ENCODE measurements around the gene ADAMTSL5. TPM values are rescaled to one million over a fixed set of nuclear protein-coding genes. Genes with fewer than 3 reads are reported as not detected.

ADAMTSL5 gene
- total RNA-seq, 1 experiment from 2014 or later: 20.6 TPM

GRCh38 chr19:1490311-1491113 lies 22.3 kb downstream of the ADAMTSL5 start, which contains the start of gene PCSK4:
TSS of gene PCSK4 (minus strand) at chr19:1490350. CDS start at chr19:1490346, 4 bp downstream.
- Histone ChIP-seq H3K9me3 (ENCODE audit: control insufficient read depth, insufficient read depth, low read depth, low read length) (no peaks in the 10 kb centered on the region), H3K4me3 (ENCODE audit: low read depth in 2 of 2, low read length in 2 of 2) (peak within 1 kb of the TSS; percentile 55 to 65), H3K36me3 (ENCODE audit: control insufficient read depth, insufficient read depth, low read length) (no peaks in the 10 kb centered on the region; the same call in 1 of the 2 replicates), H3K27ac (ENCODE audit: low read length) (peak within 1 kb of the TSS; percentile 79), H3K27me3 (ENCODE audit: control insufficient read depth, insufficient read depth, low read length) (no peaks in the 10 kb centered on the region), H3K4me1 (ENCODE audit: control insufficient read depth, insufficient read depth, low read length) (no peaks in the 10 kb centered on the region; the same call in 1 of the 2 replicates)
- DNase-seq (ENCODE audit: low read depth, low spot score) (peak; percentile 91), ATAC-seq (peak; percentile 93)
- in situ Hi-C loops (cut with HindIII; ENCODE audit: low pct_unique_long_range_greater_than_20kb, low sequenced_read_pairs): no loop called here
- no TSS peak for BruUV-seq (replicated peaks)
- TF ChIP-seq, protein P1, sequence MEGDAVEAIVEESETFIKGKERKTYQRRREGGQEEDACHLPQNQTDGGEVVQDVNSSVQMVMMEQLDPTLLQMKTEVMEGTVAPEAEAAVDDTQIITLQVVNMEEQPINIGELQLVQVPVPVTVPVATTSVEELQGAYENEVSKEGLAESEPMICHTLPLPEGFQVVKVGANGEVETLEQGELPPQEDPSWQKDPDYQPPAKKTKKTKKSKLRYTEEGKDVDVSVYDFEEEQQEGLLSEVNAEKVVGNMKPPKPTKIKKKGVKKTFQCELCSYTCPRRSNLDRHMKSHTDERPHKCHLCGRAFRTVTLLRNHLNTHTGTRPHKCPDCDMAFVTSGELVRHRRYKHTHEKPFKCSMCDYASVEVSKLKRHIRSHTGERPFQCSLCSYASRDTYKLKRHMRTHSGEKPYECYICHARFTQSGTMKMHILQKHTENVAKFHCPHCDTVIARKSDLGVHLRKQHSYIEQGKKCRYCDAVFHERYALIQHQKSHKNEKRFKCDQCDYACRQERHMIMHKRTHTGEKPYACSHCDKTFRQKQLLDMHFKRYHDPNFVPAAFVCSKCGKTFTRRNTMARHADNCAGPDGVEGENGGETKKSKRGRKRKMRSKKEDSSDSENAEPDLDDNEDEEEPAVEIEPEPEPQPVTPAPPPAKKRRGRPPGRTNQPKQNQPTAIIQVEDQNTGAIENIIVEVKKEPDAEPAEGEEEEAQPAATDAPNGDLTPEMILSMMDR (IDR thresholded peaks at IDR 0.05): no peak
- TF ChIP-seq SIN3A (IDR thresholded peaks at IDR 0.05; ENCODE audit: borderline replicate concordance, insufficient read depth, low read depth, low read length) (peak; percentile 91), TCF7L2 (IDR thresholded peaks at IDR 0.05; ENCODE audit: low read depth, low read length) (peak; percentile 28; the same call in 1 of the 2 replicates)
- TF ChIP-seq, protein P2, sequence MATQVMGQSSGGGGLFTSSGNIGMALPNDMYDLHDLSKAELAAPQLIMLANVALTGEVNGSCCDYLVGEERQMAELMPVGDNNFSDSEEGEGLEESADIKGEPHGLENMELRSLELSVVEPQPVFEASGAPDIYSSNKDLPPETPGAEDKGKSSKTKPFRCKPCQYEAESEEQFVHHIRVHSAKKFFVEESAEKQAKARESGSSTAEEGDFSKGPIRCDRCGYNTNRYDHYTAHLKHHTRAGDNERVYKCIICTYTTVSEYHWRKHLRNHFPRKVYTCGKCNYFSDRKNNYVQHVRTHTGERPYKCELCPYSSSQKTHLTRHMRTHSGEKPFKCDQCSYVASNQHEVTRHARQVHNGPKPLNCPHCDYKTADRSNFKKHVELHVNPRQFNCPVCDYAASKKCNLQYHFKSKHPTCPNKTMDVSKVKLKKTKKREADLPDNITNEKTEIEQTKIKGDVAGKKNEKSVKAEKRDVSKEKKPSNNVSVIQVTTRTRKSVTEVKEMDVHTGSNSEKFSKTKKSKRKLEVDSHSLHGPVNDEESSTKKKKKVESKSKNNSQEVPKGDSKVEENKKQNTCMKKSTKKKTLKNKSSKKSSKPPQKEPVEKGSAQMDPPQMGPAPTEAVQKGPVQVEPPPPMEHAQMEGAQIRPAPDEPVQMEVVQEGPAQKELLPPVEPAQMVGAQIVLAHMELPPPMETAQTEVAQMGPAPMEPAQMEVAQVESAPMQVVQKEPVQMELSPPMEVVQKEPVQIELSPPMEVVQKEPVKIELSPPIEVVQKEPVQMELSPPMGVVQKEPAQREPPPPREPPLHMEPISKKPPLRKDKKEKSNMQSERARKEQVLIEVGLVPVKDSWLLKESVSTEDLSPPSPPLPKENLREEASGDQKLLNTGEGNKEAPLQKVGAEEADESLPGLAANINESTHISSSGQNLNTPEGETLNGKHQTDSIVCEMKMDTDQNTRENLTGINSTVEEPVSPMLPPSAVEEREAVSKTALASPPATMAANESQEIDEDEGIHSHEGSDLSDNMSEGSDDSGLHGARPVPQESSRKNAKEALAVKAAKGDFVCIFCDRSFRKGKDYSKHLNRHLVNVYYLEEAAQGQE (IDR thresholded peaks at IDR 0.05; ENCODE audit: insufficient read depth in 1 of 2, low read depth in 2 of 2, low read length in 1 of 2): no peak
- POLR2A ChIA-PET: interaction anchor here (0.6 to 0.7 kb wide), 3 partner anchors 12 to 654 kb away, joined by 8 to 19 read pairs (median 9); no protein-coding TSS in a partner anchor
- intact Hi-C loops (cut with micrococcal nuclease; ENCODE audit: unreplicated experiment): no loop called here
- CTCF ChIA-PET: interaction anchor here (0.6 kb wide), 2 partner anchors 56 to 466 kb away, joined by 5 to 8 read pairs; no protein-coding TSS in a partner anchor

- CTCF ChIA-PET: interaction anchor here (0.5 kb wide), 1 partner anchor 19 kb away, joined by 6 read pairs; no protein-coding TSS in a partner anchor
- H3K27ac ChIP-seq (ENCODE audit: low read length): peak overlapping the region; percentile 79
- no peaks in the 10 kb centered on the region; the same call in 1 of the 2 replicates for H3K36me3 ChIP-seq (ENCODE audit: control insufficient read depth, insufficient read depth, low read length)
- peak overlapping the region; percentile 55 to 65 for H3K4me3 ChIP-seq (ENCODE audit: low read depth in 2 of 2, low read length in 2 of 2)
- TF ChIP-seq POLR2AphosphoS5 (IDR thresholded peaks at IDR 0.05; ENCODE audit: low read depth, low read length): no peak
- no peak for TF ChIP-seq SIN3A (IDR thresholded peaks at IDR 0.05; ENCODE audit: borderline replicate concordance, insufficient read depth, low read depth, low read length)
- TF ChIP-seq, protein P2 (IDR thresholded peaks at IDR 0.05; ENCODE audit: insufficient read depth in 1 of 2, low read depth in 2 of 2, low read length in 1 of 2): no peak
- TF ChIP-seq TCF7L2 (IDR thresholded peaks at IDR 0.05; ENCODE audit: low read depth, low read length): no peak
- TF ChIP-seq, protein P1 (IDR thresholded peaks at IDR 0.05): no peak
- BruUV-seq (replicated peaks): no TSS peak
- in situ Hi-C loops (cut with HindIII; ENCODE audit: low pct_unique_long_range_greater_than_20kb, low sequenced_read_pairs) (no loop called here), intact Hi-C loops (cut with micrococcal nuclease; ENCODE audit: unreplicated experiment) (no loop called here)
- DNase-seq (ENCODE audit: low read depth, low spot score) (no peak), ATAC-seq (no peak)
- H3K27me3 ChIP-seq (ENCODE audit: control insufficient read depth, insufficient read depth, low read length): no peaks in the 10 kb centered on the region
- POLR2A ChIA-PET: no interaction called here
- no peaks in the 10 kb centered on the region for H3K9me3 ChIP-seq (ENCODE audit: control insufficient read depth, insufficient read depth, low read depth, low read length)
- no peaks in the 10 kb centered on the region; the same call in 1 of the 2 replicates for H3K4me1 ChIP-seq (ENCODE audit: control insufficient read depth, insufficient read depth, low read length)
Observed at GRCh38 chr19:1489463-1490310, 23.1 kb downstream of the ADAMTSL5 start.

Data from Panc1 (cell line).